Erythroblast (primary cell): ENCODE measurements around the gene UBC.

Experiments
- GATA1 ChIP-seq: IDR thresholded peaks from 2 replicates; pipeline ENCODE4 v1.6.1; 2011; ENCODE audit warnings: low read depth, mild to moderate bottlenecking, control low read depth, low read length, moderate library complexity
- POLR2A ChIP-seq: IDR thresholded peaks from 2 replicates; pipeline ENCODE4 v1.6.1; 2011; ENCODE audit warnings: mild to moderate bottlenecking, low read length

DNA sequence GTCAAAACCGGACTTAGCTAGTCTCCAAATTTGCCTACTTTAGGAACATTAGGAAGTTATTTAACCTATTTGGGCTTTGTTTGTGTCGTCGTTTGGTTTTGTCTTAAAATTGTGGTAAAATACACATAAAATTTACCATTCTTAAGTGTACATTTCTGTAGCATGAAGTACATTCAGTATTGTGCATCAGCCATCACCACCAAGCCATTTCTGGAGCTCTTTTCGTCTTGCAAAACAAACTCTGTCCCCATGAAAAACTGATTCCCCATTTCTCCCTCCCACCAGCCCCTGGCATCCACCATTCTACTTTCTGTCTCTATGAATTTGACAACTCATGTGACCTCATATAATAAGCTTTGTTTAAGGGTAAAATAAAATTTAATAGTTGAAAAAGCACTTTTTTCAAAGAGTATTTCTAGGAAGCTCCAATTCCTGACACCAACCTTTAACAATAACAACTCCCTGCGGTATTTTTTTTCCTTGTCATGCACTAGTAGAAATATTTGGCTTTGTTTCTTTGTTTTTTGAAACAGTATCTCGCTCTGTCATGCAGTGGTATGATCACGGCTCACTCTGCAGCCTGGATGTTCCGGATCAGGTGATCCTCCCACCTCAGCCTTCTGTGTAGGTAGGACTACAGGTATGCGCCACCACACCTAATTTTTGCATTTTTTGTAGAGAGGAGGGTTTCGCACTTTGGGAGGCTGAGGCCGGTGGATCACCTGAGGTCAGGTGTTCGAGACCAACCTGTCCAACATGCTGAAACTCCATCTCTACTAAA, 3.6 kb upstream of the UBC start:
- peak; percentile 56 for TF ChIP-seq POLR2A
- no peak for TF ChIP-seq GATA1
